ENCODE results near the gene AMPD2. TPM values are rescaled to one million over a fixed set of nuclear protein-coding genes. Genes with fewer than 3 reads are reported as not detected.

Gene AMPD2
- total and polyA plus RNA-seq, 9 of the 15 experiments (the other 6 are each of a cell fraction or from before 2014, with no cell fraction given) = 2.0 to 77.7 (median 28.2) TPM

DNA sequence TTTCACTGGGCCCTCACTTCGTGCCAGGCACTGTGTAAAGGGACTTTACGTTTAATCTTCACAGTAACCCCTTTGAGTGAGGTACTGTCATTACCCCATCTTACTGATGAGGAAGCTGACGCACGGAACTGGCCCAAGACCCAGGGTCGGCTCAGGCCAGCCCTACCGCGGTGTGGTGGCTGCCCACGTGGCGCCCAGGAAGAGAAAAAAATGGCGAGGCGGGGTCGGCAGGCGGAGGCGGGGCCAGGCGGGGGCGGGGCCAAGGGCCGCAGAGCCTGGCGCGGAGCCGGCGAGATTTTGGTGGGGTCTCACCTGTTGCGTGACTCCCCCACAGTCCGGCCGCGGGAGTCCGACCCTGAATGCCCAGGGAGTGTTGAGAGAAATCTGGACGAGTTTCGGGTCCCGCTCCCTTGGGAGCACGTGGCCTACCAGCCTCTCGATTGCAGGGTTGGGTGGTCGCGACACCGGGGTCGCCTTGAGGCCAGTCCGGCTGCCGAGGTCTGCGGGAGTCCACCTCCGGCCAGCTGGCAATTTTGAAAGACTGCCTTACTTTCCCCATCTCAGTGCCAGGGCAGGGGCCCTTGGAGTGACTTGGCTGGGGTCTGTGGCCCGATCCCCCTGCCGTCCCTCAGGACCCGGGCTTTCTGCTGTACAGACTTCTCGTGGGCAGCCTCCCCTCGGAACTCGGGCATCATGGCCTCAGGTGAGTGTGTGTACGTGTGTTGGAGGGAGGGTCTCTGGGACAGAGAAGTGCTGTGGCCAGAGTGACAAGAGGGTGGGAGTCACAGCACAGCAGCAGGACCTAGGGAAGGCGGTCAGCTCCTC, at the start of gene AMPD2, which contains the start of gene GNAT2 (continued):
- TF ChIP-seq, protein P1, sequence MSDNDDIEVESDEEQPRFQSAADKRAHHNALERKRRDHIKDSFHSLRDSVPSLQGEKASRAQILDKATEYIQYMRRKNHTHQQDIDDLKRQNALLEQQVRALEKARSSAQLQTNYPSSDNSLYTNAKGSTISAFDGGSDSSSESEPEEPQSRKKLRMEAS (CRISPR knock-in tag; IDR thresholded peaks at IDR 0.05) = peak; percentile 98
- TF ChIP-seq NFIX (CRISPR knock-in tag; IDR thresholded peaks at IDR 0.05; ENCODE audit: low read depth) (no peak), SMARCA5 (IDR thresholded peaks at IDR 0.05) (no peak), ZNF707 (CRISPR knock-in tag; conservative IDR thresholded peaks at IDR 0.05) (no peak), JUN (IDR thresholded peaks at IDR 0.05; ENCODE audit: borderline replicate concordance, low read depth, low read length) (peak; percentile 49; the same call in 1 of the 2 replicates), JUN (CRISPR knock-in tag; IDR thresholded peaks at IDR 0.05; ENCODE audit: borderline replicate concordance) (peak; percentile 92), MXI1 (IDR thresholded peaks at IDR 0.05; ENCODE audit: low read depth, low read length) (peak; percentile 88; the same call in 1 of the 2 replicates), ETV1 (tag; conservative IDR thresholded peaks at IDR 0.05; ENCODE audit: low read depth) (no peak; the same call in 1 of the 2 replicates), SMARCB1 (IDR thresholded peaks at IDR 0.05; ENCODE audit: insufficient read length, low read depth) (no peak), ZNF778 (CRISPR knock-in tag; IDR thresholded peaks at IDR 0.05) (no peak), POLR3A (IDR thresholded peaks at IDR 0.05; ENCODE audit: borderline replicate concordance, extremely low read depth, insufficient read depth, insufficient read length) (no peak), SAFB2 (IDR thresholded peaks at IDR 0.05; ENCODE audit: borderline replicate concordance, low read depth, low read length, severe bottlenecking) (no peak), GTF2E2 (tag; IDR thresholded peaks at IDR 0.05) (no peak), CBFB (CRISPR knock-in tag; IDR thresholded peaks at IDR 0.05) (peak; percentile 77; the same call in 1 of the 2 replicates), SAP30 (IDR thresholded peaks at IDR 0.05; ENCODE audit: borderline replicate concordance, insufficient read depth, low read depth, low read length, poor library complexity, severe bottlenecking) (peak; percentile 70), BCL6 (CRISPR knock-in tag; IDR thresholded peaks at IDR 0.05) (no peak), ZNF699 (CRISPR knock-in tag; IDR thresholded peaks at IDR 0.05; ENCODE audit: insufficient replicate concordance) (no peak), CBFA2T3 (IDR thresholded peaks at IDR 0.05) (no peak)
- TF ChIP-seq, protein P2, sequence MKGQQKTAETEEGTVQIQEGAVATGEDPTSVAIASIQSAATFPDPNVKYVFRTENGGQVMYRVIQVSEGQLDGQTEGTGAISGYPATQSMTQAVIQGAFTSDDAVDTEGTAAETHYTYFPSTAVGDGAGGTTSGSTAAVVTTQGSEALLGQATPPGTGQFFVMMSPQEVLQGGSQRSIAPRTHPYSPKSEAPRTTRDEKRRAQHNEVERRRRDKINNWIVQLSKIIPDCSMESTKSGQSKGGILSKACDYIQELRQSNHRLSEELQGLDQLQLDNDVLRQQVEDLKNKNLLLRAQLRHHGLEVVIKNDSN (CRISPR knock-in tag; IDR thresholded peaks at IDR 0.05) = peak; percentile 94
- TF ChIP-seq, protein P3, sequence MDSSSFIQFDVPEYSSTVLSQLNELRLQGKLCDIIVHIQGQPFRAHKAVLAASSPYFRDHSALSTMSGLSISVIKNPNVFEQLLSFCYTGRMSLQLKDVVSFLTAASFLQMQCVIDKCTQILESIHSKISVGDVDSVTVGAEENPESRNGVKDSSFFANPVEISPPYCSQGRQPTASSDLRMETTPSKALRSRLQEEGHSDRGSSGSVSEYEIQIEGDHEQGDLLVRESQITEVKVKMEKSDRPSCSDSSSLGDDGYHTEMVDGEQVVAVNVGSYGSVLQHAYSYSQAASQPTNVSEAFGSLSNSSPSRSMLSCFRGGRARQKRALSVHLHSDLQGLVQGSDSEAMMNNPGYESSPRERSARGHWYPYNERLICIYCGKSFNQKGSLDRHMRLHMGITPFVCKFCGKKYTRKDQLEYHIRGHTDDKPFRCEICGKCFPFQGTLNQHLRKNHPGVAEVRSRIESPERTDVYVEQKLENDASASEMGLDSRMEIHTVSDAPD (CRISPR knock-in tag; IDR thresholded peaks at IDR 0.05) = no peak
- TF ChIP-seq, protein P4, sequence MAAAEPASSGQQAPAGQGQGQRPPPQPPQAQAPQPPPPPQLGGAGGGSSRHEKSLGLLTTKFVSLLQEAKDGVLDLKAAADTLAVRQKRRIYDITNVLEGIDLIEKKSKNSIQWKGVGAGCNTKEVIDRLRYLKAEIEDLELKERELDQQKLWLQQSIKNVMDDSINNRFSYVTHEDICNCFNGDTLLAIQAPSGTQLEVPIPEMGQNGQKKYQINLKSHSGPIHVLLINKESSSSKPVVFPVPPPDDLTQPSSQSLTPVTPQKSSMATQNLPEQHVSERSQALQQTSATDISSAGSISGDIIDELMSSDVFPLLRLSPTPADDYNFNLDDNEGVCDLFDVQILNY (CRISPR knock-in tag; IDR thresholded peaks at IDR 0.05) = no peak
- TF ChIP-seq, protein P5, sequence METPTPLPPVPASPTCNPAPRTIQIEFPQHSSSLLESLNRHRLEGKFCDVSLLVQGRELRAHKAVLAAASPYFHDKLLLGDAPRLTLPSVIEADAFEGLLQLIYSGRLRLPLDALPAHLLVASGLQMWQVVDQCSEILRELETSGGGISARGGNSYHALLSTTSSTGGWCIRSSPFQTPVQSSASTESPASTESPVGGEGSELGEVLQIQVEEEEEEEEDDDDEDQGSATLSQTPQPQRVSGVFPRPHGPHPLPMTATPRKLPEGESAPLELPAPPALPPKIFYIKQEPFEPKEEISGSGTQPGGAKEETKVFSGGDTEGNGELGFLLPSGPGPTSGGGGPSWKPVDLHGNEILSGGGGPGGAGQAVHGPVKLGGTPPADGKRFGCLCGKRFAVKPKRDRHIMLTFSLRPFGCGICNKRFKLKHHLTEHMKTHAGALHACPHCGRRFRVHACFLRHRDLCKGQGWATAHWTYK (CRISPR knock-in tag; IDR thresholded peaks at IDR 0.05) = no peak
- TF ChIP-seq, protein P6, sequence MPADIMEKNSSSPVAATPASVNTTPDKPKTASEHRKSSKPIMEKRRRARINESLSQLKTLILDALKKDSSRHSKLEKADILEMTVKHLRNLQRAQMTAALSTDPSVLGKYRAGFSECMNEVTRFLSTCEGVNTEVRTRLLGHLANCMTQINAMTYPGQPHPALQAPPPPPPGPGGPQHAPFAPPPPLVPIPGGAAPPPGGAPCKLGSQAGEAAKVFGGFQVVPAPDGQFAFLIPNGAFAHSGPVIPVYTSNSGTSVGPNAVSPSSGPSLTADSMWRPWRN (IDR thresholded peaks at IDR 0.05; ENCODE audit: low read depth) = no peak
